K562 (cell line): ENCODE data around the gene RNF25.
"Not testable (repeated sequence)": the region's sequence is repeated elsewhere in the genome, so short reads cannot be mapped to it uniquely, and the experiment has no call there.

ENCODE experiments used
- BACH1 ChIP-seq: fragments of 200-800 bp; sonication (Bioruptor generic); IDR thresholded peaks from 2 replicates; pipeline ENCODE4 v1.6.1; 2016; ENCODE audit warnings: missing genetic modification characterization, missing compliant biosample characterization
- MCM7 ChIP-seq, 2 experiments: fragments of 450-650 bp; IDR thresholded peaks; 2 replicates each; pipeline ENCODE4 v1.6.1; 2016 to 2018
- SREBF1 ChIP-seq: fragments of 150-350 bp; IDR thresholded peaks from 2 replicates; pipeline ENCODE4 v1.6.1; 2014; ENCODE audit warnings: antibody characterized with exemption, low read depth, low read length, borderline replicate concordance
- TSHZ1 ChIP-seq: fragments of 250-450 bp; sonication (Bioruptor Pico); IDR thresholded peaks from 2 replicates; pipeline ENCODE4 v1.4.0; 2020; ENCODE audit warnings: mild to moderate bottlenecking, moderate library complexity
- ZC3H4 ChIP-seq: sonication (generic); formaldehyde crosslinking; IDR thresholded peaks from 2 replicates; pipeline ENCODE4 v1.9.0; 2021; ENCODE audit warnings: missing genetic modification reagents, borderline replicate concordance
- ZNF449 ChIP-seq: fragments of 250-450 bp; sonication (Bioruptor Pico); IDR thresholded peaks from 2 replicates; pipeline ENCODE4 v1.8.0; 2022; ENCODE audit warnings: moderate library complexity, mild to moderate bottlenecking, inconsistent platforms
- TF ChIP-seq, protein P1 (sequence below): fragments of 250-450 bp; sonication (Bioruptor Pico); IDR thresholded peaks from 2 replicates; pipeline ENCODE4 v1.5.0; 2022; ENCODE audit warnings: mild to moderate bottlenecking
- TF ChIP-seq, protein P2 (sequence below): sonication (generic); formaldehyde crosslinking; IDR thresholded peaks from 2 replicates; pipeline ENCODE4 v1.8.0; 2022; ENCODE audit warnings: missing genetic modification reagents, mild to moderate bottlenecking, moderate library complexity, borderline replicate concordance

DNA sequence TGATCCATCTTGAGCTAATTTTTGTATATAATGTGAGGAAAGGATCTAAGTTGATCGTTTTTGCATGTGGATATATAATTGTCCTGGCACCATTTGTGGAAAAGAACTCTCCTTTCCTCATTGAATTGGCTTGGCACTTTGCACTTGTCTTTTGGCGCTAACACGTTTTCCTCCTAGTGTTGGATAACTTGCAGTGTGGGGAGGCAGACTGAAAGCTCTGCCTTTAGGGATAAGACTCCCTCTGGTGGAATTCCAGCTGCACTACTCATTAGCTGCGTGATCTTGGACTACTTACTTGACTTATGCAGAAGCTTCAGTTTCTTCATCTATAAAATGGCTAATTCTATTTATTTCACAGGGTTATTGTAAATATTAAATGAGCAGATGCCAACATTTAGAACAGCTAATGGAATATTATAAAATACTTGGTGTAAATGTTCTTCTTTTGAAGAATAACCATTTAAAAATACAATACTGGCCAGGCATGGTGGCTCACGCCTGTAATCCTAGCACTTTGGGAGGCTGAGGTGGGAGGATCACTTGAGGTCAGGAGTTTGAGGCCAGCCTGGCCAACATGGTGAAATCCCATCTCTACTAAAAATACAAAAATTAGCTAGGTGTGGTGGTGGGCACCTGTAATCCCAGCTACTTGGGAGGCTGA, 15.7 kb upstream of the RNF25 start:
- TF ChIP-seq, protein P1, sequence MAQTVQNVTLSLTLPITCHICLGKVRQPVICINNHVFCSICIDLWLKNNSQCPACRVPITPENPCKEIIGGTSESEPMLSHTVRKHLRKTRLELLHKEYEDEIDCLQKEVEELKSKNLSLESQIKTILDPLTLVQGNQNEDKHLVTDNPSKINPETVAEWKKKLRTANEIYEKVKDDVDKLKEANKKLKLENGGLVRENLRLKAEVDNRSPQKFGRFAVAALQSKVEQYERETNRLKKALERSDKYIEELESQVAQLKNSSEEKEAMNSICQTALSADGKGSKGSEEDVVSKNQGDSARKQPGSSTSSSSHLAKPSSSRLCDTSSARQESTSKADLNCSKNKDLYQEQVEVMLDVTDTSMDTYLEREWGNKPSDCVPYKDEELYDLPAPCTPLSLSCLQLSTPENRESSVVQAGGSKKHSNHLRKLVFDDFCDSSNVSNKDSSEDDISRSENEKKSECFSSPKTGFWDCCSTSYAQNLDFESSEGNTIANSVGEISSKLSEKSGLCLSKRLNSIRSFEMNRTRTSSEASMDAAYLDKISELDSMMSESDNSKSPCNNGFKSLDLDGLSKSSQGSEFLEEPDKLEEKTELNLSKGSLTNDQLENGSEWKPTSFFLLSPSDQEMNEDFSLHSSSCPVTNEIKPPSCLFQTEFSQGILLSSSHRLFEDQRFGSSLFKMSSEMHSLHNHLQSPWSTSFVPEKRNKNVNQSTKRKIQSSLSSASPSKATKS (CRISPR knock-in tag): not testable (repeated sequence)
- not testable (repeated sequence) for TF ChIP-seq ZNF449 (CRISPR knock-in tag); TSHZ1 (CRISPR knock-in tag); MCM7 (IDR thresholded peaks at IDR 0.05); ZC3H4; SREBF1; BACH1 (tag)
- TF ChIP-seq, protein P2, sequence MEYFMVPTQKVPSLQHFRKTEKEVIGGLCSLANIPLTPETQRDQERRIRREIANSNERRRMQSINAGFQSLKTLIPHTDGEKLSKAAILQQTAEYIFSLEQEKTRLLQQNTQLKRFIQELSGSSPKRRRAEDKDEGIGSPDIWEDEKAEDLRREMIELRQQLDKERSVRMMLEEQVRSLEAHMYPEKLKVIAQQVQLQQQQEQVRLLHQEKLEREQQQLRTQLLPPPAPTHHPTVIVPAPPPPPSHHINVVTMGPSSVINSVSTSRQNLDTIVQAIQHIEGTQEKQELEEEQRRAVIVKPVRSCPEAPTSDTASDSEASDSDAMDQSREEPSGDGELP: not testable (repeated sequence)
